Pancreas (tissue), 10 donors: ENCODE measurements around the gene CSTPP1. TPM values are rescaled to one million over a fixed set of nuclear protein-coding genes. Genes with fewer than 3 reads are reported as not detected.

Source experiments
- ATAC-seq, 4 donors: fragments of 200-7000 bp; cut with Tn5 transposase; one replicate each; pipeline versions ENCODE4 v1.8.0 to v1.9.1; 2020; ENCODE audit warnings: mild to moderate bottlenecking in 4 of 4, moderate library complexity in 4 of 4
- DNase-seq, 6 donors: peaks; one replicate each; pipeline ENCODE4 v3.0.0-alpha.2; 2020
- FAIRE-seq: peaks from 2 replicates; lab custom pipeline; 2012; peaks lifted over from hg19 to GRCh38; lab: Jason Lieb, UNC
- H3K27ac ChIP-seq, 4 donors: fragments of 200-600 bp; sonication (generic); 1 replicate in 3 of 4; 2 replicates in 1 of 4; pipeline versions ENCODE4 v1.5.0 to v1.8.0; 2020
- H3K27me3 ChIP-seq, 4 donors: fragments of 200-600 bp; one replicate each; pipeline ENCODE4 v1.8.0; 2021
- H3K36me3 ChIP-seq, 3 donors: fragments of 200-600 bp; sonication (generic) in 1 of 3; one replicate each; pipeline versions ENCODE4 v1.5.0 to v1.8.0; 2020 to 2021
- H3K4me1 ChIP-seq, 3 donors: fragments of 200-600 bp; one replicate each; pipeline ENCODE4 v1.8.0; 2021
- H3K4me3 ChIP-seq, 4 donors: fragments of 200-600 bp; sonication (generic) in 2 of 4; one replicate each; pipeline versions ENCODE4 v1.5.0 to v1.8.0; 2020 to 2021
- H3K9me3 ChIP-seq, 4 donors: fragments of 200-600 bp; one replicate each; pipeline ENCODE4 v1.8.0; 2021
- WGBS, 2 donors: extraction: QIAGEN DNeasy Blood & Tissue Kit; methylation state at CpG; one replicate each; pipeline ENCODE4 v1.1.7; 2013; 5-methylcytosine and 5-hydroxymethylcytosine counted together
- intact Hi-C, 3 donors: fragments of 100-400 bp; cut with DNase I; formaldehyde crosslinking; loops; one replicate each; pipeline versions ENCODE4 v1.11.1 to v1.14.2; 2022
- polyA plus RNA-seq, 2 donors: library from polyadenylated mRNA; stranded (reverse); fragments of 200-250 nt; gene quantifications; one replicate each; pipeline ENCODE4 v1.2.3, GENCODE V29; 2013
- total RNA-seq, 6 donors: library from RNA; stranded (reverse); fragmentation: NEBNext Ultra II Directional in 4 of 6; extraction: Animal tissue kit (Norgen Biotek cat#: 25700) in 4 of 6; gene quantifications; one replicate each; pipeline versions ENCODE4 v1.2.1 to v1.2.4, GENCODE V29; 2021 to 2023
- TF ChIP-seq, protein P1 (sequence below), 4 donors: fragments of 200-600 bp; sonication (generic) in 3 of 4; IDR thresholded peaks; one replicate each; pipeline versions ENCODE4 v1.5.0 to v1.8.0; 2021; ENCODE audit warnings: antibody characterized with exemption in 4 of 4
- donor health status: healthy with polysubstance abuse.
- donor health status: DM: no; HTN: no; CAD: no; lungs with moderate emphysema.
- donor health status: DM: no; HTN: no; CAD: no.
- donor health status: control.
- donor health status: control.
- donor health status: Bipolar disorder and iron deficiency.
- donor health status: DM: yes; HTN: yes; CAD: no.
- donor health status: DM: no; HTN: no; CAD: no.
- donor health status: DM: no; HTN: no; CAD: no.
- donor health status: DM: yes; HTN: yes; CAD: no.

CSTPP1 gene
- total and polyA plus RNA-seq, 8 donors, result 9.7 to 23.6 (median 14.0) TPM

GRCh38 chr11:47176328-47177228 lies 240.0 kb downstream of the CSTPP1 start, which contains the start of gene ARFGAP2:
Gene ARFGAP2, minus strand, starts transcription at chr11:47176879. Its CDS starts 26 bp downstream, at chr11:47176853.
- peak; percentile 92 to 97 (median 95) for ATAC-seq
- H3K27ac ChIP-seq, result peak within 1 kb of the TSS; percentile 89 to 100 (median 96)
- peak; percentile 96 to 98 (median 97) for DNase-seq
- no peaks in the 10 kb centered on the region for H3K9me3 ChIP-seq
- intact Hi-C loops, result loop anchor here in 1 of 3 donors (10.0 kb wide), 1 partner anchor 178 kb away; the partner anchor contains the start of gene MYBPC3
- TF ChIP-seq, protein P1, sequence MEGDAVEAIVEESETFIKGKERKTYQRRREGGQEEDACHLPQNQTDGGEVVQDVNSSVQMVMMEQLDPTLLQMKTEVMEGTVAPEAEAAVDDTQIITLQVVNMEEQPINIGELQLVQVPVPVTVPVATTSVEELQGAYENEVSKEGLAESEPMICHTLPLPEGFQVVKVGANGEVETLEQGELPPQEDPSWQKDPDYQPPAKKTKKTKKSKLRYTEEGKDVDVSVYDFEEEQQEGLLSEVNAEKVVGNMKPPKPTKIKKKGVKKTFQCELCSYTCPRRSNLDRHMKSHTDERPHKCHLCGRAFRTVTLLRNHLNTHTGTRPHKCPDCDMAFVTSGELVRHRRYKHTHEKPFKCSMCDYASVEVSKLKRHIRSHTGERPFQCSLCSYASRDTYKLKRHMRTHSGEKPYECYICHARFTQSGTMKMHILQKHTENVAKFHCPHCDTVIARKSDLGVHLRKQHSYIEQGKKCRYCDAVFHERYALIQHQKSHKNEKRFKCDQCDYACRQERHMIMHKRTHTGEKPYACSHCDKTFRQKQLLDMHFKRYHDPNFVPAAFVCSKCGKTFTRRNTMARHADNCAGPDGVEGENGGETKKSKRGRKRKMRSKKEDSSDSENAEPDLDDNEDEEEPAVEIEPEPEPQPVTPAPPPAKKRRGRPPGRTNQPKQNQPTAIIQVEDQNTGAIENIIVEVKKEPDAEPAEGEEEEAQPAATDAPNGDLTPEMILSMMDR (IDR thresholded peaks at IDR 0.05), result no peak
- peaks cover 0 to 9% (median 3%) of the 10 kb centered on the region in 3 donors for H3K36me3 ChIP-seq
- 0% methylated on average over 75 to 89 of the region's 89 CpGs for WGBS, 2 donors
- H3K4me1 ChIP-seq, result peaks cover 11 to 15% (median 14%) of the 10 kb centered on the region in 3 donors
- no peaks in the 10 kb centered on the region for H3K27me3 ChIP-seq
- peak within 1 kb of the TSS; percentile 72 to 93 (median 86) for H3K4me3 ChIP-seq
- FAIRE-seq, result no peak

GRCh38 chr11:47177229-47177845 lies 240.8 kb downstream of the CSTPP1 start:
- Histone ChIP-seq H3K4me1 (peaks cover 11 to 15% (median 14%) of the 10 kb centered on the region in 3 donors), H3K4me3 (peak overlapping the region; percentile 51 to 93 (median 78)), H3K36me3 (peaks cover 0 to 9% (median 0%) of the 10 kb centered on the region in 3 donors), H3K27ac (peak overlapping the region; percentile 89 to 100 (median 96)), H3K9me3 (no peaks in the 10 kb centered on the region), H3K27me3 (no peaks in the 10 kb centered on the region)
- TF ChIP-seq, protein P1 (IDR thresholded peaks at IDR 0.05), result peak in 3 of 4 donors; percentile 29 to 61 (median 32)
- peak in 4 of 6 donors; percentile 64 to 81 (median 71) for DNase-seq
- ATAC-seq, result peak; percentile 62 to 78 (median 74)
- no peak for FAIRE-seq
- intact Hi-C loops, result loop anchor here in 1 of 3 donors (10.0 kb wide), 1 partner anchor 177 kb away; the partner anchor contains the start of gene MYBPC3
- WGBS, 2 donors, result 6% methylated on average over 21 of the region's 21 CpGs

- Histone ChIP-seq H3K4me3 (no peak overlapping the region), H3K9me3 (no peaks in the 10 kb centered on the region), H3K27ac (peak overlapping the region; percentile 89 to 100 (median 96)), H3K27me3 (no peaks in the 10 kb centered on the region), H3K36me3 (peaks cover 0 to 9% (median 0%) of the 10 kb centered on the region in 3 donors), H3K4me1 (peaks cover 11 to 15% (median 14%) of the 10 kb centered on the region in 3 donors)
- peak in 1 of 6 donors; percentile 51 for DNase-seq
- intact Hi-C loops, result loop anchor here in 1 of 3 donors (10.0 kb wide), 1 partner anchor 177 kb away; the partner anchor contains the start of gene MYBPC3
- TF ChIP-seq, protein P1 (IDR thresholded peaks at IDR 0.05), result no peak
- no peak for FAIRE-seq
- WGBS, 2 donors, result 41 to 49% methylated on average over 6 of the region's 6 CpGs
- no peak for ATAC-seq
Observed at GRCh38 chr11:47177846-47178245, 241.3 kb downstream of the CSTPP1 start.

GRCh38 chr11:47178316-47178715 lies 241.8 kb downstream of the CSTPP1 start:
- FAIRE-seq (no peak), ATAC-seq (no peak), DNase-seq (no peak)
- Histone ChIP-seq H3K4me1 (peaks cover 11 to 15% (median 14%) of the 10 kb centered on the region in 3 donors), H3K27me3 (no peaks in the 10 kb centered on the region), H3K4me3 (no peak overlapping the region), H3K9me3 (no peaks in the 10 kb centered on the region), H3K27ac (peak overlapping the region in 3 of 4 donors; percentile 94 to 100 (median 99)), H3K36me3 (peaks cover 0 to 5% (median 0%) of the 10 kb centered on the region in 3 donors)
- 86 to 88% methylated on average over 11 of the region's 11 CpGs for WGBS, 2 donors
- TF ChIP-seq, protein P1 (IDR thresholded peaks at IDR 0.05), result no peak
- intact Hi-C loops, result loop anchor here in 1 of 3 donors (10.0 kb wide), 1 partner anchor 176 kb away; the partner anchor contains the start of gene MYBPC3
